B cell (primary cell): ENCODE data around the gene DNASE1L3. TPM values are rescaled to one million over a fixed set of nuclear protein-coding genes. Genes with fewer than 3 reads are reported as not detected.

ENCODE experiments used
- ATAC-seq: fragments of 200-7000 bp; cut with Tn5 transposase; one replicate; pipeline ENCODE4 v1.10.0; 2021; ENCODE audit warnings: low read depth, mild to moderate bottlenecking, moderate number of reproducible peaks, moderate library complexity
- CTCF ChIA-PET: fragments of 350-600 bp; sonication (Branson Sonifier 250); formaldehyde crosslinking; loops from one replicate; lab custom pipeline; 2021; ENCODE audit warnings: antibody characterized with exemption, inconsistent platforms; lab: Charles Lee
- POLR2A ChIA-PET: fragments of 350-600 bp; sonication (Branson Sonifier 250); formaldehyde crosslinking; loops from one replicate; lab custom pipeline; 2021; ENCODE audit warnings: antibody characterized with exemption; lab: Charles Lee
- DNase-seq: peaks from one replicate; pipeline ENCODE4 v3.0.0; 2013
- H2AFZ ChIP-seq: 2 replicates; pipeline ENCODE4 v1.6.1; 2012; ENCODE audit warnings: mild to moderate bottlenecking, low read depth, low read length; ENCODE audit not compliant: insufficient read depth, poor library complexity, severe bottlenecking
- H3K27ac ChIP-seq, 2 donors: 1 replicate in 1 of 2; 2 replicates in 1 of 2; pipeline ENCODE4 v1.5.1; 2012 to 2013; ENCODE audit warnings: low read length in 2 of 2, mild to moderate bottlenecking in 2 of 2, moderate library complexity in 1 of 2
- H3K27me3 ChIP-seq, 4 experiments: fragments of 200-600 bp in 1 of 4; sonication (generic) in 1 of 4; replicated peaks in 1 of 4; 1 replicate in 2 of 4; 2 replicates in 2 of 4; pipeline versions ENCODE4 v1.6.1 to v1.7.0; 2013 to 2016; ENCODE audit warnings: low read length in 3 of 4, mild to moderate bottlenecking in 2 of 4, mixed read lengths in 1 of 4, moderate library complexity in 1 of 4; ENCODE audit not compliant: insufficient read depth in 4 of 4, control insufficient read depth in 3 of 4; ENCODE audit errors: control extremely low read depth in 1 of 4
- H3K36me3 ChIP-seq, 2 experiments: replicated peaks in 1 of 2; 1 replicate in 1 of 2; 2 replicates in 1 of 2; pipeline versions ENCODE4 v1.6.1 to v1.7.1; 2013; ENCODE audit warnings: low read length in 1 of 2; ENCODE audit not compliant: insufficient read depth in 2 of 2, control insufficient read depth in 1 of 2; ENCODE audit errors: control extremely low read depth in 1 of 2, extremely low read depth in 1 of 2
- H3K4me1 ChIP-seq, 2 donors: fragments of 200-600 bp in 1 of 2; sonication (generic) in 1 of 2; 1 replicate in 1 of 2; 2 replicates in 1 of 2; pipeline versions ENCODE4 v1.5.1 to v1.6.1; 2013 to 2017; ENCODE audit warnings: low read length in 2 of 2; ENCODE audit not compliant: control insufficient read depth in 2 of 2, insufficient read depth in 2 of 2
- H3K4me2 ChIP-seq: replicated peaks from 2 replicates; pipeline ENCODE3; 2012; ENCODE audit warnings: mild to moderate bottlenecking, low read depth, low read length; ENCODE audit not compliant: poor library complexity, severe bottlenecking
- H3K4me3 ChIP-seq, 5 experiments: fragments of 200-600 bp in 1 of 5; sonication (generic) in 1 of 5; 1 replicate in 3 of 5; 2 replicates in 2 of 5; pipeline versions ENCODE4 v1.5.1 to v1.7.0; 2011 to 2016; ENCODE audit warnings: low read length in 4 of 5, mild to moderate bottlenecking in 4 of 5, low read depth in 2 of 5, control low read depth in 1 of 5, moderate library complexity in 1 of 5; ENCODE audit not compliant: insufficient read depth in 1 of 5; ENCODE audit errors: control extremely low read depth in 1 of 5, extremely low read depth in 1 of 5
- H3K79me2 ChIP-seq: fragments of 200-600 bp; sonication (generic); one replicate; pipeline ENCODE4 v1.6.0; 2016; ENCODE audit warnings: low read length; ENCODE audit not compliant: control insufficient read depth, insufficient read depth
- H3K9ac ChIP-seq: fragments of 200-600 bp; sonication (generic); 2 replicates; pipeline ENCODE4 v1.6.1; 2017; ENCODE audit warnings: mild to moderate bottlenecking, low read length, moderate library complexity
- H3K9me3 ChIP-seq, 3 donors: one replicate each; pipeline versions ENCODE4 v1.6.1 to v1.7.1; 2013; ENCODE audit warnings: low read length in 2 of 3; ENCODE audit not compliant: control insufficient read depth in 2 of 3, insufficient read depth in 1 of 3; ENCODE audit errors: control extremely low read depth in 1 of 3
- H4K20me1 ChIP-seq: 2 replicates; pipeline ENCODE4 v1.6.0; 2012; ENCODE audit warnings: mild to moderate bottlenecking, low read length; ENCODE audit not compliant: insufficient read depth, control insufficient read depth, poor library complexity, severe bottlenecking
- H3K27ac Mint-ChIP-seq: one replicate; pipeline ENCODE4 v1.8.0; 2021; ENCODE audit warnings: mixed read lengths
- H3K27me3 Mint-ChIP-seq: one replicate; pipeline ENCODE4 v1.8.0; 2021; ENCODE audit warnings: mixed read lengths
- H3K4me1 Mint-ChIP-seq: one replicate; pipeline ENCODE4 v1.8.0; 2021; ENCODE audit warnings: mixed read lengths
- H3K4me3 Mint-ChIP-seq: one replicate; pipeline ENCODE4 v1.8.0; 2021; ENCODE audit warnings: mixed read lengths
- H3K9me3 Mint-ChIP-seq: one replicate; pipeline ENCODE4 v1.8.0; 2022; ENCODE audit warnings: mixed read lengths; ENCODE audit not compliant: insufficient read depth
- CTCF ChIP-seq: fragments of 200-600 bp; IDR thresholded peaks from one replicate; pipeline ENCODE4 v1.8.0; 2022; ENCODE audit warnings: antibody characterized with exemption, mild to moderate bottlenecking
- EZH2 ChIP-seq: IDR thresholded peaks from 2 replicates; pipeline ENCODE4 v1.6.1; 2012; ENCODE audit warnings: borderline replicate concordance, low read depth, mild to moderate bottlenecking, moderate library complexity, low read length; ENCODE audit not compliant: insufficient read depth, poor library complexity, severe bottlenecking
- WGBS: methylation state at CpG from one replicate; pipeline ENCODE4 v1.1.5; 2013; ENCODE audit warnings: missing lambda C conversion rate; ENCODE audit not compliant: insufficient coverage; 5-methylcytosine and 5-hydroxymethylcytosine counted together
- intact Hi-C: fragments of 100-400 bp; cut with micrococcal nuclease; formaldehyde crosslinking; loops from one replicate; pipeline ENCODE4 v1.10.0; 2022
- polyA plus RNA-seq: library from polyadenylated mRNA; depleted of rRNA; stranded (reverse); fragments of >200 nt; gene quantifications from 2 replicates; pipeline ENCODE4 v1.2.3, GENCODE V29; 2012
- total RNA-seq, 2 donors: library from RNA; stranded (reverse); fragments of 120-200 nt in 1 of 2; gene quantifications; 1 replicate in 1 of 2; 2 replicates in 1 of 2; pipeline versions ENCODE4 v1.2.3 to v1.2.4, GENCODE V29; 2013 to 2022

Gene DNASE1L3
- total and polyA plus RNA-seq, 2 donors (not counting 1 experiment from before 2014, with no cell fraction given) = 0.39 to 2.6 TPM

- Histone ChIP-seq H4K20me1 (no peaks in the 10 kb centered on the region), H3K79me2 (no peaks in the 10 kb centered on the region), H3K4me2 (no peak overlapping the region), H3K36me3 (no peaks in the 10 kb centered on the region), H2AFZ (no peak overlapping the region), H3K9ac (no peak overlapping the region), H3K9me3 (no peaks in the 10 kb centered on the region), H3K27me3 (no peaks in the 10 kb centered on the region), H3K4me3 (no peak overlapping the region), H3K27ac (no peak overlapping the region), H3K4me1 (peaks cover 2 to 3% of the 10 kb centered on the region in 2 donors)
- no peak overlapping the region for H3K27ac Mint-ChIP-seq
- CTCF ChIA-PET = interaction anchor here (1.0 to 4.8 kb wide), 6 partner anchors 9 to 83 kb away, joined by 3 to 24 read pairs (median 6); partner anchors contain the start of genes ABHD6, HTD2 and RPP14
- intact Hi-C loops = no loop called here
- POLR2A ChIA-PET = interaction anchor here (1.6 kb wide), 1 partner anchor 27 kb away, joined by 3 read pairs; no protein-coding TSS in a partner anchor
- DNase-seq (no peak), ATAC-seq (no peak)
- peaks cover 4% of the 10 kb centered on the region for H3K4me1 Mint-ChIP-seq
- no peak overlapping the region for H3K4me3 Mint-ChIP-seq
- H3K9me3 Mint-ChIP-seq = no peaks in the 10 kb centered on the region
- WGBS = 100% methylated on average over 2 of the region's 4 CpGs
- no peaks in the 10 kb centered on the region for H3K27me3 Mint-ChIP-seq
- TF ChIP-seq EZH2 (no peak), CTCF (no peak)
These were observed 13.1 kb upstream of the DNASE1L3 start for GRCh38 chr3:58223855-58224254.

DNA sequence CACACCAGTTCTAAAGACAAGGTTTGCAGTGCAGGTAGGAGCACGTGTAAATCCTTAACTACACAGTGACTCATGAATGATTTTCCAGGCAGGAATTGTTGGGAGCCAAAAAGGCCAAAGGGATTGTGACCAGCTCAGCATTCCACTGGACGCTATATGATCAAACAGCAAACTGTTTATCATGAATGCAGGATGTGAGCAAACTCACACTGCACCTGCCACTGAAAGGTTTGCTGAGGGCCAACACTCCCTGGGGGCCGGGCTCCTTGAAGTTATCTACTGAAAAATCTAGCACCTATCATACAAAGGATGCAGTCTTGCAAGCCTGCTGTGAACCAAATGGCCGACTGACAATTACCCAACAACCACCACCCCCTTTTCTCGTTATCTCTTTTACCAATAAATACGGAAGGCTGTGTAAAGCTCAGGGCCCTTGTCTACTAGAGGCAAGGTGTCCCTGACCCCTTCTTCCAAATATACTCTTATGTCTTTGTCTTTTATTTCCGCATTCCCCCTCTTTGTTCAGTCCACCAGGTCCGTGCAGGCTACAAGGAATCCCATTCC is 11.5 kb upstream of the DNASE1L3 start:
- ATAC-seq = no peak
- H3K9me3 Mint-ChIP-seq = no peaks in the 10 kb centered on the region
- peaks cover 15% of the 10 kb centered on the region for H3K4me1 Mint-ChIP-seq
- DNase-seq = no peak
- no peaks in the 10 kb centered on the region for H3K27me3 ChIP-seq
- no peaks in the 10 kb centered on the region for H3K79me2 ChIP-seq
- H3K4me2 ChIP-seq = no peak overlapping the region
- H3K9ac ChIP-seq = no peak overlapping the region
- TF ChIP-seq CTCF (no peak), EZH2 (no peak)
- no peak overlapping the region for H2AFZ ChIP-seq
- no peak overlapping the region for H3K27ac Mint-ChIP-seq
- H3K27me3 Mint-ChIP-seq = no peaks in the 10 kb centered on the region
- no peaks in the 10 kb centered on the region for H4K20me1 ChIP-seq
- H3K36me3 ChIP-seq = no peaks in the 10 kb centered on the region
- WGBS = 92% methylated on average over 8 of the region's 8 CpGs
- no peak overlapping the region for H3K27ac ChIP-seq
- intact Hi-C loops = no loop called here
- H3K4me3 Mint-ChIP-seq = no peak overlapping the region
- no peak overlapping the region for H3K4me3 ChIP-seq
- POLR2A ChIA-PET = interaction anchor here (1.2 kb wide), 1 partner anchor 25 kb away, joined by 3 read pairs; no protein-coding TSS in a partner anchor
- H3K4me1 ChIP-seq = peaks cover 12 to 18% of the 10 kb centered on the region in 2 donors
- H3K9me3 ChIP-seq = no peaks in the 10 kb centered on the region
- CTCF ChIA-PET = interaction anchor here (1.0 to 4.8 kb wide), 4 partner anchors 34 to 45 kb away, joined by 3 to 24 read pairs (median 4); no protein-coding TSS in a partner anchor
